H1 (cell line): ENCODE results near the gene HOXC13. TPM values are rescaled to one million over a fixed set of nuclear protein-coding genes. Genes with fewer than 3 reads are reported as not detected.

ENCODE experiments used
- CTCF ChIP-seq, 3 experiments: IDR thresholded peaks; 1 replicate in 2 of 3; 2 replicates in 1 of 3; pipeline versions ENCODE4 v1.5.1 to v1.6.1; 2011; ENCODE audit warnings: low read length in 3 of 3, mild to moderate bottlenecking in 3 of 3, inconsistent platforms in 2 of 3, low read depth in 1 of 3, moderate library complexity in 1 of 3; ENCODE audit not compliant: insufficient read depth in 1 of 3; ENCODE audit errors: control extremely low read depth in 1 of 3
- EP300 ChIP-seq, 2 experiments: IDR thresholded peaks; 1 replicate in 1 of 2; 2 replicates in 1 of 2; pipeline ENCODE4 v1.6.1; 2011 to 2012; ENCODE audit warnings: low read depth in 2 of 2, low read length in 2 of 2, mild to moderate bottlenecking in 2 of 2, borderline replicate concordance in 1 of 2, inconsistent platforms in 1 of 2, moderate library complexity in 1 of 2
- EZH2 ChIP-seq: fragments of 200-600 bp; sonication (generic); IDR thresholded peaks from 2 replicates; pipeline ENCODE4 v1.7.1; 2012; ENCODE audit warnings: low read depth, mild to moderate bottlenecking, moderate library complexity, low read length, inconsistent platforms; ENCODE audit not compliant: severe bottlenecking
- RBBP5 ChIP-seq: IDR thresholded peaks from 2 replicates; pipeline ENCODE4 v1.7.1; 2012; ENCODE audit warnings: low read depth, mild to moderate bottlenecking, inconsistent platforms, low read length, moderate library complexity, borderline replicate concordance
- SIN3A ChIP-seq, 2 experiments: IDR thresholded peaks in 1 of 2; conservative IDR thresholded peaks in 1 of 2; 2 replicates each; pipeline ENCODE4 v1.6.1; 2011 to 2012; ENCODE audit warnings: low read length in 2 of 2, improper control_type of control experiment in 1 of 2, low read depth in 1 of 2, mild to moderate bottlenecking in 1 of 2
- SIX5 ChIP-seq: IDR thresholded peaks from 2 replicates; pipeline ENCODE4 v1.6.1; 2011; ENCODE audit warnings: mild to moderate bottlenecking, low read depth, low read length
- SP1 ChIP-seq: IDR thresholded peaks from 2 replicates; pipeline ENCODE4 v1.6.1; 2011; ENCODE audit warnings: low read depth, low read length
- polyA plus RNA-seq, 7 experiments: library from polyadenylated mRNA; depleted of rRNA in 3 of 7; stranded (reverse) in 5 of 7; unstranded in 2 of 7; fragments of >200 nt in 5 of 7; fragments of 200-250 nt in 2 of 7; gene quantifications; 1 replicate in 5 of 7; 2 replicates in 1 of 7; 4 replicates in 1 of 7; pipeline versions ENCODE4 v1.2.1 to v1.2.3, GENCODE V29; 2011 to 2013; ENCODE audit warnings: missing spikeins in 2 of 7, mixed read lengths in 2 of 7
- total RNA-seq: library from RNA; stranded (reverse); fragmentation: NEBNext Ultra II Directional; extraction: Animal tissue kit (Norgen Biotek cat#: 25700); gene quantifications from 2 replicates; pipeline ENCODE4 v1.2.1, GENCODE V29; 2021

HOXC13 gene
- total and polyA plus RNA-seq, 2 of the 8 experiments (the other 6 are each of a cell fraction or from before 2014, with no cell fraction given): 0.02 TPM; not detected in 1

- TF ChIP-seq EP300 (IDR thresholded peaks at IDR 0.05; ENCODE audit: borderline replicate concordance in 1 of 2, low read depth in 2 of 2, low read length in 2 of 2): no peak
- TF ChIP-seq SIX5: no peak
- no peak for TF ChIP-seq CTCF (IDR thresholded peaks at IDR 0.05; ENCODE audit: control extremely low read depth in 1 of 3, insufficient read depth in 1 of 3, low read depth in 1 of 3, low read length in 3 of 3)
- no peak for TF ChIP-seq SP1
- no peak for TF ChIP-seq SIN3A (conservative IDR thresholded peaks at IDR 0.05 in 1 of 2, IDR thresholded peaks at IDR 0.05 in 1 of 2; ENCODE audit: low read depth in 1 of 2, low read length in 2 of 2)
- peak; percentile 85 for TF ChIP-seq EZH2
- TF ChIP-seq RBBP5: no peak
Observed at GRCh38 chr12:53975064-53975471, 36.4 kb downstream of the HOXC13 start (continued).
